Measurements from ENCODE around the gene HMSD.

The HMSD gene

GRCh38 chr18:63956755-63957154 is 7.7 kb downstream of the HMSD start:
- no peak for DNase-seq (ENCODE audit: low read depth)

- no peak for DNase-seq (ENCODE audit: low read depth)
Measured at GRCh38 chr18:63960891-63961290, 11.8 kb downstream of the HMSD start.

- DNase-seq (ENCODE audit: low read depth), result no peak
Measured at GRCh38 chr18:63961435-63961980, 12.4 kb downstream of the HMSD start.

GRCh38 chr18:63962137-63962536 is 13.0 kb downstream of the HMSD start:
- DNase-seq (ENCODE audit: low read depth), result no peak

- no peak for DNase-seq (ENCODE audit: low read depth)
Measured at GRCh38 chr18:63963615-63964256, 14.6 kb downstream of the HMSD start.

- DNase-seq (ENCODE audit: low read depth), result no peak
Measured at GRCh38 chr18:63964908-63965307, 15.8 kb downstream of the HMSD start.

GRCh38 chr18:63965716-63966330 is 16.7 kb downstream of the HMSD start:
- no peak for DNase-seq (ENCODE audit: low read depth)

GRCh38 chr18:63969942-63970808 is 21.1 kb downstream of the HMSD start, which contains the start of gene SERPINB8:
TSS of gene SERPINB8 (plus strand) at chr18:63970081. CDS start at chr18:63978309, 8,228 bp downstream.
- peak; percentile 61 for DNase-seq (ENCODE audit: low read depth)

- DNase-seq (ENCODE audit: low read depth), result no peak
Measured at GRCh38 chr18:63970809-63971205, 21.7 kb downstream of the HMSD start.

- DNase-seq (ENCODE audit: low read depth), result no peak
Measured at GRCh38 chr18:63971320-63972001, 22.4 kb downstream of the HMSD start.

- no peak for DNase-seq (ENCODE audit: low read depth)
Measured at GRCh38 chr18:63972002-63972376, 22.9 kb downstream of the HMSD start.

GRCh38 chr18:63974991-63975390 is 25.9 kb downstream of the HMSD start:
- DNase-seq (ENCODE audit: low read depth), result no peak

GRCh38 chr18:63975628-63976027 is 26.5 kb downstream of the HMSD start:
- no peak for DNase-seq (ENCODE audit: low read depth)

GRCh38 chr18:63977040-63977439 is 27.9 kb downstream of the HMSD start:
- DNase-seq (ENCODE audit: low read depth), result no peak

- DNase-seq (ENCODE audit: low read depth), result peak; percentile 11
Measured at GRCh38 chr18:63979409-63979920, 30.4 kb downstream of the HMSD start.

- DNase-seq (ENCODE audit: low read depth), result no peak
Measured at GRCh38 chr18:63980027-63980426, 30.9 kb downstream of the HMSD start.

GRCh38 chr18:63980896-63981460 is 31.9 kb downstream of the HMSD start:
- no peak for DNase-seq (ENCODE audit: low read depth)

GRCh38 chr18:63981719-63982118 is 32.6 kb downstream of the HMSD start:
- no peak for DNase-seq (ENCODE audit: low read depth)

- no peak for DNase-seq (ENCODE audit: low read depth)
Measured at GRCh38 chr18:63982361-63982760, 33.3 kb downstream of the HMSD start.

- DNase-seq (ENCODE audit: low read depth), result no peak
Measured at GRCh38 chr18:63986885-63987284, 37.8 kb downstream of the HMSD start.

GRCh38 chr18:63987743-63988142 is 38.6 kb downstream of the HMSD start:
- DNase-seq (ENCODE audit: low read depth), result no peak

GRCh38 chr18:63992751-63993150 is 43.6 kb downstream of the HMSD start:
- DNase-seq (ENCODE audit: low read depth), result no peak
